AG08396 (cell line): ENCODE results near the gene GFI1B.
"Not testable (repeated sequence)": the region's sequence is repeated elsewhere in the genome, so short reads cannot be mapped to it uniquely, and the experiment has no call there.

Experiments used
- DNase-seq: peaks from one replicate; pipeline ENCODE4 v3.0.0; 2012; ENCODE audit warnings: low spot score, mixed read lengths

GFI1B gene

GRCh38 chr9:132978451-132979131 is at the start of gene GFI1B:
Gene GFI1B (plus strand): TSS chr9:132978694. CDS start chr9:132986679, 7,985 bp downstream.
- no peak for DNase-seq

- DNase-seq, result no peak
Measured at GRCh38 chr9:132931178-132931735, 47.2 kb upstream of the GFI1B start.

- no peak for DNase-seq
Measured at GRCh38 chr9:132935026-132935425, 43.5 kb upstream of the GFI1B start.

GRCh38 chr9:132937463-132937901 is 41.0 kb upstream of the GFI1B start:
- DNase-seq, result no peak

- no peak for DNase-seq
Measured at GRCh38 chr9:132939169-132939568, 39.3 kb upstream of the GFI1B start.

GRCh38 chr9:132942541-132943182 is 35.8 kb upstream of the GFI1B start:
- no peak for DNase-seq

- no peak for DNase-seq
Measured at GRCh38 chr9:132943651-132944293, 34.7 kb upstream of the GFI1B start.

GRCh38 chr9:132944294-132945185 is 34.0 kb upstream of the GFI1B start, which contains the start of gene TSC1:
Gene TSC1 (minus strand): TSS chr9:132944616. CDS start chr9:132928872, 15,744 bp downstream.
- DNase-seq, result peak; percentile 95

GRCh38 chr9:132945186-132946130 is 33.0 kb upstream of the GFI1B start:
- DNase-seq, result no peak

GRCh38 chr9:132946211-132946610 is 32.3 kb upstream of the GFI1B start:
- no peak for DNase-seq

GRCh38 chr9:132946631-132947295 is 31.7 kb upstream of the GFI1B start:
- DNase-seq, result peak; percentile 71

GRCh38 chr9:132947756-132948155 is 30.7 kb upstream of the GFI1B start:
- DNase-seq, result no peak

- no peak for DNase-seq
Measured at GRCh38 chr9:132948482-132949050, 29.9 kb upstream of the GFI1B start.

- no peak for DNase-seq
Measured at GRCh38 chr9:132949709-132950108, 28.8 kb upstream of the GFI1B start.

GRCh38 chr9:132955123-132955522 is 23.4 kb upstream of the GFI1B start:
- no peak for DNase-seq

GRCh38 chr9:132955768-132956167 is 22.7 kb upstream of the GFI1B start:
- DNase-seq, result no peak

GRCh38 chr9:132957805-132958204 is 20.7 kb upstream of the GFI1B start:
- DNase-seq, result no peak

GRCh38 chr9:132961002-132961401 is 17.5 kb upstream of the GFI1B start:
- DNase-seq, result no peak

- DNase-seq, result no peak
Measured at GRCh38 chr9:132965478-132965877, 13.0 kb upstream of the GFI1B start.

GRCh38 chr9:132967908-132968307 is 10.6 kb upstream of the GFI1B start:
- not testable (repeated sequence) for DNase-seq
